Spinal cord (tissue), 10 donors: ENCODE data around the gene TGM3. TPM values are rescaled to one million over a fixed set of nuclear protein-coding genes. Genes with fewer than 3 reads are reported as not detected.

ENCODE experiments used
- DNase-seq, 6 donors: peaks; one replicate each; pipeline versions ENCODE4 v3.0.0 to v3.0.0-alpha.2; 2013 to 2015; ENCODE audit warnings: low spot score in 6 of 6, low read depth in 4 of 6
- H3K27ac ChIP-seq: one replicate; pipeline ENCODE4 v1.5.1; 2013; ENCODE audit warnings: low read depth, low read length, control low read depth
- H3K27me3 ChIP-seq: one replicate; pipeline ENCODE4 v1.6.1; 2013; ENCODE audit warnings: low read length; ENCODE audit not compliant: control insufficient read depth, insufficient read depth
- H3K36me3 ChIP-seq: one replicate; pipeline ENCODE4 v1.6.1; 2013; ENCODE audit warnings: low read length; ENCODE audit not compliant: control insufficient read depth, insufficient read depth
- H3K4me1 ChIP-seq: one replicate; pipeline ENCODE4 v1.6.1; 2013; ENCODE audit warnings: low read length; ENCODE audit not compliant: control insufficient read depth, insufficient read depth
- H3K4me3 ChIP-seq: one replicate; pipeline ENCODE4 v1.5.1; 2013; ENCODE audit warnings: low read depth, low read length, control low read depth
- H3K9me3 ChIP-seq: one replicate; pipeline ENCODE4 v1.6.1; 2013; ENCODE audit warnings: low read length; ENCODE audit not compliant: control insufficient read depth, insufficient read depth
- WGBS: methylation state at CpG from one replicate; pipeline ENCODE4 v1.1.5; 2013; ENCODE audit warnings: missing lambda C conversion rate; ENCODE audit not compliant: insufficient coverage; 5-methylcytosine and 5-hydroxymethylcytosine counted together
- polyA plus RNA-seq, 2 donors: library from polyadenylated mRNA; unstranded; fragments of 120-200 nt; gene quantifications; one replicate each; pipeline ENCODE4 v1.2.1, GENCODE V29; 2013; ENCODE audit not compliant: insufficient read length in 2 of 2
- total RNA-seq, 2 donors: library from RNA; depleted of rRNA in 1 of 2; stranded (reverse); fragments of 120-200 nt in 1 of 2; fragments of >200 nt in 1 of 2; gene quantifications; one replicate each; pipeline versions ENCODE4 v1.2.3 to v1.2.4, GENCODE V29; 2013 to 2014
- donor health status: healthy.

The TGM3 gene
- total and polyA plus RNA-seq, 4 donors: 0.39 to 1.3 (median 0.39) TPM

- H3K4me1 ChIP-seq: no peaks in the 10 kb centered on the region
- no peak within 1 kb of the TSS for H3K27ac ChIP-seq
- H3K4me3 ChIP-seq: no peak within 1 kb of the TSS
- H3K36me3 ChIP-seq: no peaks in the 10 kb centered on the region
- no peaks in the 10 kb centered on the region for H3K9me3 ChIP-seq
- DNase-seq: no peak
- no peaks in the 10 kb centered on the region for H3K27me3 ChIP-seq
- WGBS: 84% methylated on average over 7 of the region's 10 CpGs
Measured at GRCh38 chr20:2380601-2381000, 84.8 kb downstream of the TGM3 start, which contains the start of gene TGM6. Gene TGM6 (plus strand): TSS chr20:2380901. CDS start chr20:2380969, 68 bp downstream.

- WGBS: 85% methylated on average over 5 of the region's 7 CpGs
- no peak overlapping the region for H3K4me3 ChIP-seq
Measured at GRCh38 chr20:2381303-2381702, 85.5 kb downstream of the TGM3 start.

GRCh38 chr20:2382833-2383232 is 87.0 kb downstream of the TGM3 start:
- no peak overlapping the region for H3K4me3 ChIP-seq
- H3K9me3 ChIP-seq: no peaks in the 10 kb centered on the region
- H3K27ac ChIP-seq: no peak overlapping the region
- no peaks in the 10 kb centered on the region for H3K36me3 ChIP-seq
- H3K4me1 ChIP-seq: no peaks in the 10 kb centered on the region
- no peaks in the 10 kb centered on the region for H3K27me3 ChIP-seq
- 94% methylated on average over 2 of the region's 2 CpGs for WGBS
- no peak for DNase-seq

More at GRCh38 chr20:2381303-2381702, 85.5 kb downstream of the TGM3 start:
- H3K36me3 ChIP-seq: no peaks in the 10 kb centered on the region
- no peaks in the 10 kb centered on the region for H3K4me1 ChIP-seq
- no peak for DNase-seq
- no peak overlapping the region for H3K27ac ChIP-seq
- H3K27me3 ChIP-seq: no peaks in the 10 kb centered on the region
- H3K9me3 ChIP-seq: no peaks in the 10 kb centered on the region

GRCh38 chr20:2385026-2385425 is 89.2 kb downstream of the TGM3 start:
- Histone ChIP-seq H3K36me3 (no peaks in the 10 kb centered on the region), H3K4me1 (no peaks in the 10 kb centered on the region), H3K4me3 (no peak overlapping the region), H3K27me3 (no peaks in the 10 kb centered on the region), H3K9me3 (no peaks in the 10 kb centered on the region), H3K27ac (no peak overlapping the region)
- DNase-seq: no peak
- no CpG with 5 or more reads among the region's 5 CpGs for WGBS

GRCh38 chr20:2385496-2385895 is 89.7 kb downstream of the TGM3 start:
- Histone ChIP-seq H3K27ac (no peak overlapping the region), H3K9me3 (no peaks in the 10 kb centered on the region), H3K36me3 (no peaks in the 10 kb centered on the region), H3K4me1 (no peaks in the 10 kb centered on the region), H3K27me3 (no peaks in the 10 kb centered on the region), H3K4me3 (no peak overlapping the region)
- 70% methylated on average over 2 of the region's 6 CpGs for WGBS
- DNase-seq: no peak

- H3K4me3 ChIP-seq: no peak overlapping the region
- no peak overlapping the region for H3K27ac ChIP-seq
- H3K4me1 ChIP-seq: no peaks in the 10 kb centered on the region
- WGBS: 78% methylated on average over 3 of the region's 5 CpGs
- H3K9me3 ChIP-seq: no peaks in the 10 kb centered on the region
- H3K36me3 ChIP-seq: no peaks in the 10 kb centered on the region
- no peak for DNase-seq
- H3K27me3 ChIP-seq: no peaks in the 10 kb centered on the region
Measured at GRCh38 chr20:2386516-2387179, 90.8 kb downstream of the TGM3 start.

GRCh38 chr20:2387180-2387577 is 91.4 kb downstream of the TGM3 start:
- Histone ChIP-seq H3K9me3 (no peaks in the 10 kb centered on the region), H3K36me3 (no peaks in the 10 kb centered on the region), H3K27ac (no peak overlapping the region), H3K4me1 (no peaks in the 10 kb centered on the region), H3K4me3 (no peak overlapping the region), H3K27me3 (no peaks in the 10 kb centered on the region)
- peak in 1 of 6 donors; percentile 5 for DNase-seq
- 47% methylated on average over 2 of the region's 2 CpGs for WGBS

GRCh38 chr20:2387580-2387979 is 91.8 kb downstream of the TGM3 start:
- Histone ChIP-seq H3K36me3 (no peaks in the 10 kb centered on the region), H3K27me3 (no peaks in the 10 kb centered on the region), H3K9me3 (no peaks in the 10 kb centered on the region), H3K27ac (no peak overlapping the region), H3K4me1 (no peaks in the 10 kb centered on the region), H3K4me3 (no peak overlapping the region)
- no peak for DNase-seq
- WGBS: 92% methylated on average over 2 of the region's 4 CpGs
